GM18508 (cell line): Measurements from ENCODE around the gene INSC.

Experiments
- ATAC-seq: cut with Tn5 transposase; IDR thresholded peaks from one replicate; pipeline ENCODE4 v1.9.1; 2021; ENCODE audit warnings: moderate number of reproducible peaks; ENCODE audit not compliant: insufficient read depth, unreplicated experiment

The INSC gene

GRCh38 chr11:15276621-15277020 lies 161.9 kb downstream of the INSC start:
- ATAC-seq, result no peak

DNA sequence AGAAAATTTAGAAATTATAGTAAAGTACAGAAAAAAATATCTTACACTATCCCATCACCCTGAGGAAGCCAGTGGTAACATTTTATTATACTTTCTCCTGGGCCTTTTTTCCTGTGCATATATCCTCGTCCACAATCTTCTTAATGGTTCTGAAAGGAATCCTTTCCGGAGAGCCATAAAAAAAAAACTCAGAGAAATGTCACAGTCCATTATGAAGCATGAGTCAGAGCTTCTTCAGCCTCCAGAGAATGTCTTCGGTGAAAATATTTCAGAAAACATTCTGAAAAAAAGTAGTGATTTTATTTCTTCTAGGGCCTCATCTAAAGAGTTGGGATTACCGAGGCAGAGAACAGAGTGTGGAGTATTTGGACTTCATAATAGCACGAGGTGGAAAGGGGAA lies 163.4 kb downstream of the INSC start:
- ATAC-seq, result no peak

- no peak for ATAC-seq
Observed at GRCh38 chr11:15280393-15280792, 165.7 kb downstream of the INSC start.

DNA sequence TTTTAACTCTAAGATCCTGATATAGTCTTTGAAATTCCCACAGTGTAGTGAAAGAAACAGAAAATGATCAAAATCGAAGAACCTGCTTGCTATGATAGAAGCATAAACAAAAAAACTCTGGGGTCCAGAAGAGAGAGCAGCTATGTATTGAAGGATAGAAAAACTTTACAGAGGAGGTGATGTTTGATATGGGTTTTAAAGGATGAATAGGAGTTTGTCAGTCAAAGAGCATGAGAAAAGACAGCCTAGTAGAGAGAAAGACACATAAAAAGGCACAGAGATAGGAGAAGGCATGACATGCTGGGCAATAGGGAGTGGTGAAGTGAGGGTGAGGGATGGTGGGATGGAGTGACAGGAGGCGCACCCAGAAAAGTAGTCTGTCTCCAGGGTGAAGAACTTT lies 168.0 kb downstream of the INSC start:
- no peak for ATAC-seq

DNA sequence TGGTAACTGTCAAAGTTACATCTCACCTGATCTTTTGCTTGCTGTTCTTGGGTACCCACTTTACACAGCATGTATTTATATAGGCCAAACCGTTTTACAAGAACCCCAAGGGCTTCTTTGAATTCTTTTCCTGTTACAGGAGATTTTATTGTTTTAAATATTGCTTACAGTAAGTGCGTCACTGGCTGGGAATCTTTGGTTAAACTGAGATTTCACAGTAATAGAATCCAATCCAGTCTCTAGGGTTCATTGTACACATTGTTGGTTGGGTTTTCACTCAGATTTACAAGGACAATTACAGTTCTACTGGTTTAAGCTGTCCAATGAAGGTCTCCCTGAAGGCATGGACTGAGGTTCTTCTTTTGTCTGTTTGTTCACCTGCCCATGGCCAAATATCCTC lies 171.7 kb downstream of the INSC start:
- ATAC-seq, result no peak

- ATAC-seq, result no peak
Observed at GRCh38 chr11:15288863-15289262, 174.1 kb downstream of the INSC start.

GRCh38 chr11:15289723-15290122 lies 175.0 kb downstream of the INSC start:
- ATAC-seq, result no peak

GRCh38 chr11:15291885-15292284 lies 177.2 kb downstream of the INSC start:
- no peak for ATAC-seq

- ATAC-seq, result no peak
Observed at GRCh38 chr11:15293975-15294620, 179.4 kb downstream of the INSC start.

DNA sequence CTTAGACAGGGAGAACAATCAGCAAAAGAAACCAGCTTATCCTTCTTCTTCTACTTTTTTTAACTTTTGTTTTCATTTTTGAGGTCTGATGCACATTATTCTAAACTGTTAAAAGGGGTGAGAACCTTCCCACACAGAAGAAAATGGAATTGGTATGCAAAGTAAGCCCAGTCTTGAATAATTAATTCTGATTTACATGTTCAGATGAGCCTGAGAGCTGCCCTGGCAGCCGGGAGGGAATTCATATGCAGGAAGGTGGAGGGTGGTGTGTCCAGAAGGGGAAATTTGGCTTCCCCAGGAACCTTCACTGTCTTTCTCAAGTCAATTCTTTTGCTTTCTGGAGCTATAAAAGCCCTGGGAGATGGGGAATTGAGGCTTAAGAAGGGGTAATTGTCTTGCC lies 181.0 kb downstream of the INSC start:
- no peak for ATAC-seq
